GM18951 (cell line): ENCODE measurements around the gene AP3B2.

Source experiments
- POLR2A ChIP-seq: IDR thresholded peaks from 4 replicates; pipeline ENCODE4 v1.6.1; 2011; ENCODE audit warnings: mild to moderate bottlenecking; ENCODE audit not compliant: insufficient read length, insufficient read depth; ENCODE audit errors: extremely low read depth
- in situ Hi-C: fragments of 300-500 bp; cut with MboI; formaldehyde crosslinking; loops from one replicate; pipeline ENCODE4 v1.12.0; 2022; ENCODE audit warnings: low sequenced_read_pairs, mixed read lengths, inconsistent platforms; ENCODE audit not compliant: unreplicated experiment

The AP3B2 gene

GRCh38 chr15:82630033-82630432, 79.6 kb downstream of the AP3B2 start:
- in situ Hi-C loops = no loop called here
- no peak for TF ChIP-seq POLR2A

DNA sequence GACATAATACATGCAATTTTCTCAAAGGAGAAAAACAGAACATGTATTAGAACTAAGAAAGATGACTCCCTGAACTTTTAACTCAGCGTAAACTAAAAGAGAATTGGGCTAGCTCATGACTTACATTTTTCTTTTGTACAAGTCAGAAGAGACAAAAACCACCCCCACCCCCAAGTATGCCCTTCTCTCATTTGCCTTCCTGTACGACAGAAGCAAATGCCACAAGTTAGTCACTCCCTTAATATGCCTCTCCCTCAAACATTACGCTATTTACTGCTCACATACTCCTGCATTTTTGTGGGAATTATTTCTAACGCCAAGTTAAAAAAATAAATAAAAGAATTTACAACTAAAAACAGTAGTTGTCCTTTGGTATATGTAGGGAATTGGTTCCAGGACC, 84.5 kb downstream of the AP3B2 start:
- no peak for TF ChIP-seq POLR2A
- in situ Hi-C loops = no loop called here

DNA sequence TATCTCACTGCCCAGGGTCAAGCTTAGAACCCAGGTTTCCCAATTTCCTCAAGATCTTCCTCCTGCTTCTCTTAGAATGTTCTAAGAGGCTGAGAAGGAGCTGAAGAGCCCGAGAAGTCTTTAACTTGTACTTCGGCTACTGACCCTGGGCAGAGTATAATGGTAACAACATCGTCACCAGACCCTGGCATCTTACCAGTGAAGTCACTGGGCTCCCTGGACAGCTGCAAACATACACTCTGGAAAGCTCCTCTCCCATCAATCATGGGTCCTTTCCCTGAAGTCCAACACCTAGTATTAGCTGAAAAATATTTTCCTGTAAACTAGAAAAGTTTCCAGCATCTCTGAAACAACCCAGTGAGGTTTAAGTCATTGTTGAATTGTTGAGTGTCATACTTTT, 85.2 kb downstream of the AP3B2 start:
- in situ Hi-C loops = no loop called here
- no peak for TF ChIP-seq POLR2A

DNA sequence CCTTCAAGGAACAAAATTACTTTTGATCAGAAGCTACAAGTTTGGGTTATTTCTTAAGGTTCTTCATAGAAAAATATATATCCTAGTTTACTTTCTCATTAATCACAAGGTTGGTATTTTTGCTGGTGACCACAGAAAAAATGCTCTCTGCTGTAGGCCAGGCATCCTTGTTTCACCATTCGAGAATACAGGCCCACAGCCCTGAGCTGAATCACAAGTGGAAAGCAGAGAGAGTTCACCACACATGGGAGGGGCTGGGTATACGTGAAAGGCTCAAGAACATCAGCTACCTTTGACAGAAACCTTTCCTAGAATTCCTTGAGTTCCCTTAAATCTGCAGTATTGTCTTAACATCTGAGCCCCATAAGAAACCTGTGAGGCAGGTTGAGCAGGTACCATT, 85.7 kb downstream of the AP3B2 start:
- TF ChIP-seq POLR2A = no peak
- in situ Hi-C loops = no loop called here

GRCh38 chr15:82621970-82622369, 87.7 kb downstream of the AP3B2 start:
- in situ Hi-C loops = no loop called here
- no peak for TF ChIP-seq POLR2A

GRCh38 chr15:82613747-82614146, 95.9 kb downstream of the AP3B2 start:
- in situ Hi-C loops = no loop called here
- TF ChIP-seq POLR2A = no peak

GRCh38 chr15:82611348-82611747, 98.3 kb downstream of the AP3B2 start:
- in situ Hi-C loops = no loop called here
- no peak for TF ChIP-seq POLR2A
